ENCODE data around the gene ABHD4.

ABHD4 gene

GRCh38 chr14:22589096-22589839 is 8.8 kb upstream of the ABHD4 start, which contains the start of gene DAD1:
TSS of gene DAD1 (minus strand) at chr14:22589224. CDS start at chr14:22589157, 67 bp downstream.
- H3K27ac Mint-ChIP-seq = peak within 1 kb of the TSS; percentile 96
- peaks cover 24% of the 10 kb centered on the region for H3K36me3 Mint-ChIP-seq (ENCODE audit: low read depth)
- peaks cover 3% of the 10 kb centered on the region for H3K27me3 Mint-ChIP-seq
- DNase-seq (peak; percentile 100), ATAC-seq (peak; percentile 91)
- H3K4me3 Mint-ChIP-seq = peak within 1 kb of the TSS; percentile 92
- H3K9me3 Mint-ChIP-seq = no peaks in the 10 kb centered on the region
- H3K4me1 Mint-ChIP-seq = peaks cover 71% of the 10 kb centered on the region

GRCh38 chr14:22593189-22593588 is 4.9 kb upstream of the ABHD4 start:
- ATAC-seq = no peak
- Mint-ChIP-seq H3K4me3 (no peak overlapping the region), H3K9me3 (no peaks in the 10 kb centered on the region), H3K27ac (no peak overlapping the region), H3K36me3 (ENCODE audit: low read depth) (peaks cover 2% of the 10 kb centered on the region), H3K4me1 (peaks cover 41% of the 10 kb centered on the region), H3K27me3 (peaks cover 3% of the 10 kb centered on the region)
- no peak for DNase-seq

GRCh38 chr14:22593601-22594000 is 4.5 kb upstream of the ABHD4 start:
- no peak overlapping the region for H3K27ac Mint-ChIP-seq
- no peak overlapping the region for H3K4me3 Mint-ChIP-seq
- no peaks in the 10 kb centered on the region for H3K9me3 Mint-ChIP-seq
- H3K27me3 Mint-ChIP-seq = peaks cover 3% of the 10 kb centered on the region
- DNase-seq = no peak
- H3K36me3 Mint-ChIP-seq (ENCODE audit: low read depth) = peaks cover 2% of the 10 kb centered on the region
- no peak for ATAC-seq
- H3K4me1 Mint-ChIP-seq = peaks cover 37% of the 10 kb centered on the region

GRCh38 chr14:22594156-22594716 is 3.9 kb upstream of the ABHD4 start:
- DNase-seq (no peak), ATAC-seq (no peak)
- H3K4me1 Mint-ChIP-seq = peaks cover 37% of the 10 kb centered on the region
- H3K4me3 Mint-ChIP-seq = no peak overlapping the region
- H3K27me3 Mint-ChIP-seq = peaks cover under 1% of the 10 kb centered on the region
- H3K27ac Mint-ChIP-seq = no peak overlapping the region
- no peaks in the 10 kb centered on the region for H3K36me3 Mint-ChIP-seq (ENCODE audit: low read depth)
- no peaks in the 10 kb centered on the region for H3K9me3 Mint-ChIP-seq

DNA sequence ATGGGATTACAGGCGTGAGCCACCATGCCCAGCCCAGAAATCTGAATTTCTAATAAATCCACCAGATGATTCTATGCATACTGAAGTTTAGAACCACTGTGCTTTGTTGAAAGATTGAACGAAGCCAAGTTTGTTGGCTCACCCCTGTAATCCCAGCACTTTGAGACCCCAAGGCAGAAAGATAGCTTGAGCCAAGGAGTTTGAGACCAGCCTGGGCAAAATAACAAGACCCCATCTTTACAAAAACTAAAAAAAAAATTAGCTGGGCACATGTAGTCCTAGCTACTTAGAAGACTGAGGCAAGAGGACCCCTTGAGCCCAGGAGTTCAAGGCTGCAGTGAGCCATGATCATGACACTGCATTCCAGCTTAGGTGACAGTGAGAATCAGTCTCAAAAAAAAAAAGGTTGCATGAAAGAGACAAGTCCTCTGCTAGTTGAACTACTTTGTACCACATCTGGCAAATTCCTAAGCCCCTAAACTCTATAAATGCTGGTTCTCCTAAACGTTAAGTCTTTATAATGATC is 1.7 kb upstream of the ABHD4 start:
- Mint-ChIP-seq H3K36me3 (ENCODE audit: low read depth) (no peaks in the 10 kb centered on the region), H3K4me1 (peaks cover 33% of the 10 kb centered on the region), H3K9me3 (no peaks in the 10 kb centered on the region), H3K4me3 (no peak overlapping the region), H3K27ac (no peak overlapping the region), H3K27me3 (no peaks in the 10 kb centered on the region)
- DNase-seq (no peak), ATAC-seq (no peak)

DNA sequence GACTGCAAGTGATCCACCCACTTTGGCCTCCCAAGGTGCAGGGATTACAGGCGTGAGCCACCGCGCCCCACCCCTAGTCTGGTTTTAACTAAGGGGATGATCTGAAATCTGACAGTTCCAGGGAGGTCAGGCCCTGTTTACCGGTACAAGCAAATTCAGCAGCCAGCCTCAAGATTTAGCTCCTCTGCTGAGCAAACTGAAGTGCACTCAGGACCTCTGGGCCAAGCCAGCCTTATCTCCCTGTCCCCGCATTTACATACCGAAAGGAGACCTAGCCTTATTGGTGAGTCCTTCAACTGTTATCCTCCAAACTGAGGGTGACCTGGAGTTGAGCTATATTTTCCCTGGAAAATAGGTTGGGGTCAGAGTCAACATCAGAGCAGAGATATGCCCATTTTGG is 835 bp upstream of the ABHD4 start:
- Mint-ChIP-seq H3K4me1 (peaks cover 28% of the 10 kb centered on the region), H3K27ac (no peak overlapping the region), H3K4me3 (peak overlapping the region; percentile 86), H3K36me3 (ENCODE audit: low read depth) (peaks cover 3% of the 10 kb centered on the region), H3K9me3 (no peaks in the 10 kb centered on the region), H3K27me3 (no peaks in the 10 kb centered on the region)
- ATAC-seq (no peak), DNase-seq (no peak)

GRCh38 chr14:22597771-22598098 is 365 bp upstream of the ABHD4 start:
- no peak overlapping the region for H3K27ac Mint-ChIP-seq
- peak overlapping the region; percentile 86 for H3K4me3 Mint-ChIP-seq
- peaks cover 5% of the 10 kb centered on the region for H3K36me3 Mint-ChIP-seq (ENCODE audit: low read depth)
- DNase-seq = no peak
- no peaks in the 10 kb centered on the region for H3K27me3 Mint-ChIP-seq
- peak; percentile 20 for ATAC-seq
- no peaks in the 10 kb centered on the region for H3K9me3 Mint-ChIP-seq
- H3K4me1 Mint-ChIP-seq = peaks cover 23% of the 10 kb centered on the region

- peaks cover 23% of the 10 kb centered on the region for H3K4me1 Mint-ChIP-seq
- peak overlapping the region; percentile 61 for H3K27ac Mint-ChIP-seq
- H3K9me3 Mint-ChIP-seq = no peaks in the 10 kb centered on the region
- H3K4me3 Mint-ChIP-seq = peak overlapping the region; percentile 86
- peak; percentile 34 for DNase-seq
- H3K27me3 Mint-ChIP-seq = no peaks in the 10 kb centered on the region
- peak; percentile 76 for ATAC-seq
- H3K36me3 Mint-ChIP-seq (ENCODE audit: low read depth) = peaks cover 11% of the 10 kb centered on the region
Measured at GRCh38 chr14:22598896-22599244, 770 bp downstream of the ABHD4 start.

GRCh38 chr14:22599349-22599748 is 1.2 kb downstream of the ABHD4 start:
- Mint-ChIP-seq H3K27me3 (no peaks in the 10 kb centered on the region), H3K4me3 (peak overlapping the region; percentile 86), H3K36me3 (ENCODE audit: low read depth) (peaks cover 12% of the 10 kb centered on the region), H3K4me1 (peaks cover 23% of the 10 kb centered on the region), H3K27ac (peak overlapping the region; percentile 61), H3K9me3 (no peaks in the 10 kb centered on the region)
- ATAC-seq (no peak), DNase-seq (no peak)

- ATAC-seq (no peak), DNase-seq (no peak)
- H3K27ac Mint-ChIP-seq = no peak overlapping the region
- peaks cover 23% of the 10 kb centered on the region for H3K4me1 Mint-ChIP-seq
- peaks cover 12% of the 10 kb centered on the region for H3K36me3 Mint-ChIP-seq (ENCODE audit: low read depth)
- no peaks in the 10 kb centered on the region for H3K27me3 Mint-ChIP-seq
- no peaks in the 10 kb centered on the region for H3K9me3 Mint-ChIP-seq
- H3K4me3 Mint-ChIP-seq = no peak overlapping the region
Measured at GRCh38 chr14:22600027-22600426, 1.9 kb downstream of the ABHD4 start.

DNA sequence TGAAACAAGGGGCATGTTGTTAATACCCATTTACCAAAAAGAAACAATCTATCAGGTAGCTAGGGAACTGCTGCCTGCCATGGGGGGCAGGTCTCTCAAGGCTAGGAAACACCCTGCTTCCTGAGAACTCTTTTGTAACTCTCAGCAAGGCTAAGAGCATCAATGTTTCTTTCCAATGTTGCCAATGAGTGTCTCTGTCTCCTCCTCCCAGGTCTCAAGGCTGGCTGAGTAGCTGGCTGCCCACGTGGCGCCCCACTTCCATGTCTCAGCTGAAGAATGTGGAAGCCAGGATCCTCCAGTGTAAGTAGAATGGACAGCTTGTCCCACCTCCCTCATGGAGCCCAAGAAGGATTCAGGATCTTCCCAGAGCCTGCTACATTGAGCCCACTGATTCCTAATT is 3.4 kb downstream of the ABHD4 start:
- Mint-ChIP-seq H3K4me1 (peaks cover 23% of the 10 kb centered on the region), H3K9me3 (no peaks in the 10 kb centered on the region), H3K36me3 (ENCODE audit: low read depth) (peaks cover 14% of the 10 kb centered on the region), H3K27ac (no peak overlapping the region), H3K27me3 (no peaks in the 10 kb centered on the region), H3K4me3 (no peak overlapping the region)
- DNase-seq = no peak
- no peak for ATAC-seq

- no peak overlapping the region for H3K4me3 Mint-ChIP-seq
- peaks cover 14% of the 10 kb centered on the region for H3K36me3 Mint-ChIP-seq (ENCODE audit: low read depth)
- H3K4me1 Mint-ChIP-seq = peaks cover 23% of the 10 kb centered on the region
- H3K27ac Mint-ChIP-seq = no peak overlapping the region
- H3K27me3 Mint-ChIP-seq = no peaks in the 10 kb centered on the region
- DNase-seq (no peak), ATAC-seq (no peak)
- H3K9me3 Mint-ChIP-seq = no peaks in the 10 kb centered on the region
Measured at GRCh38 chr14:22601996-22602395, 3.9 kb downstream of the ABHD4 start.

- Mint-ChIP-seq H3K27me3 (no peaks in the 10 kb centered on the region), H3K4me1 (peaks cover 17% of the 10 kb centered on the region), H3K36me3 (ENCODE audit: low read depth) (peaks cover 17% of the 10 kb centered on the region), H3K9me3 (no peaks in the 10 kb centered on the region), H3K27ac (no peak overlapping the region), H3K4me3 (no peak overlapping the region)
- no peak for DNase-seq
- ATAC-seq = no peak
Measured at GRCh38 chr14:22602862-22603261, 4.8 kb downstream of the ABHD4 start.

- Mint-ChIP-seq H3K4me1 (no peaks in the 10 kb centered on the region), H3K9me3 (no peaks in the 10 kb centered on the region), H3K27me3 (no peaks in the 10 kb centered on the region), H3K27ac (no peak overlapping the region), H3K36me3 (ENCODE audit: low read depth) (peaks cover 26% of the 10 kb centered on the region), H3K4me3 (no peak overlapping the region)
- DNase-seq (no peak), ATAC-seq (no peak)
Measured at GRCh38 chr14:22606380-22606779, 8.3 kb downstream of the ABHD4 start.

GRCh38 chr14:22607291-22607690 is 9.2 kb downstream of the ABHD4 start:
- no peak for DNase-seq
- no peaks in the 10 kb centered on the region for H3K27me3 Mint-ChIP-seq
- H3K9me3 Mint-ChIP-seq = no peaks in the 10 kb centered on the region
- H3K4me1 Mint-ChIP-seq = no peaks in the 10 kb centered on the region
- no peak overlapping the region for H3K27ac Mint-ChIP-seq
- H3K36me3 Mint-ChIP-seq (ENCODE audit: low read depth) = peaks cover 24% of the 10 kb centered on the region
- ATAC-seq = no peak
- no peak overlapping the region for H3K4me3 Mint-ChIP-seq
